ENCODE data around the gene METTL22. TPM values are rescaled to one million over a fixed set of nuclear protein-coding genes. Genes with fewer than 3 reads are reported as not detected.

The METTL22 gene
- total RNA-seq, 1 experiment from 2014 or later, result 36.7 TPM

- H3K36me3 Mint-ChIP-seq (ENCODE audit: insufficient read depth, unreplicated experiment), result no peaks in the 10 kb centered on the region
- peak; percentile 36 for TF ChIP-seq CTCF (IDR thresholded peaks at IDR 0.05; ENCODE audit: unreplicated experiment)
- ChIA-PET POLR2A (no interaction called here), CTCF (interaction anchor here (0.6 to 22.4 kb wide), 20 partner anchors 8 to 539 kb away, joined by 3 to 303 read pairs (median 4); partner anchors contain the start of genes ABAT and LITAFD)
- BruUV-seq (replicated peaks), result no TSS peak
- no peaks in the 10 kb centered on the region for H3K9me3 Mint-ChIP-seq (ENCODE audit: unreplicated experiment)
- H3K4me3 Mint-ChIP-seq (ENCODE audit: unreplicated experiment), result no peak overlapping the region
- H3K4me1 Mint-ChIP-seq (ENCODE audit: insufficient read depth, unreplicated experiment), result no peaks in the 10 kb centered on the region
- no peak overlapping the region for H3K27ac Mint-ChIP-seq (ENCODE audit: low read depth, unreplicated experiment)
- intact Hi-C loops (cut with micrococcal nuclease), result loop anchor here (1.0 kb wide), 1 partner anchor 88 kb away; no protein-coding TSS in a partner anchor
- H3K27me3 Mint-ChIP-seq (ENCODE audit: insufficient read depth, unreplicated experiment), result no peaks in the 10 kb centered on the region
- DNase-seq (ENCODE audit: unreplicated experiment), result peak; percentile 66
Measured at GRCh38 chr16:8655184-8655717, 33.8 kb downstream of the METTL22 start.

- no peak overlapping the region for H3K27ac Mint-ChIP-seq (ENCODE audit: low read depth, unreplicated experiment)
- H3K9me3 Mint-ChIP-seq (ENCODE audit: unreplicated experiment), result no peaks in the 10 kb centered on the region
- intact Hi-C loops (cut with micrococcal nuclease), result no loop called here
- peak overlapping the region; percentile 10 for H3K4me3 Mint-ChIP-seq (ENCODE audit: unreplicated experiment)
- no TSS peak for BruUV-seq (replicated peaks)
- no peaks in the 10 kb centered on the region for H3K4me1 Mint-ChIP-seq (ENCODE audit: insufficient read depth, unreplicated experiment)
- no peak for TF ChIP-seq CTCF (IDR thresholded peaks at IDR 0.05; ENCODE audit: unreplicated experiment)
- H3K36me3 Mint-ChIP-seq (ENCODE audit: insufficient read depth, unreplicated experiment), result no peaks in the 10 kb centered on the region
- CTCF ChIA-PET, result interaction anchor here (0.6 to 22.4 kb wide), 16 partner anchors 11 to 1988 kb away, joined by 3 to 303 read pairs (median 4); partner anchors contain the start of gene METTL22
- H3K27me3 Mint-ChIP-seq (ENCODE audit: insufficient read depth, unreplicated experiment), result no peaks in the 10 kb centered on the region
- DNase-seq (ENCODE audit: unreplicated experiment), result no peak
- POLR2A ChIA-PET, result no interaction called here
Measured at GRCh38 chr16:8656376-8656775, 34.9 kb downstream of the METTL22 start.

GRCh38 chr16:8660841-8661301 is 39.4 kb downstream of the METTL22 start:
- ChIA-PET CTCF (interaction anchor here (0.6 to 22.4 kb wide), 39 partner anchors 8 to 1742 kb away, joined by 3 to 303 read pairs (median 4); partner anchors contain the start of genes ABAT, LITAFD, PMM2 and TMEM186), POLR2A (interaction anchor here (0.8 to 1.4 kb wide), 2 partner anchors 39 to 136 kb away, joined by 3 read pairs; partner anchors contain the start of genes METTL22, PMM2 and TMEM186)
- Mint-ChIP-seq H3K4me3 (ENCODE audit: unreplicated experiment) (no peak overlapping the region), H3K36me3 (ENCODE audit: insufficient read depth, unreplicated experiment) (no peaks in the 10 kb centered on the region), H3K27me3 (ENCODE audit: insufficient read depth, unreplicated experiment) (no peaks in the 10 kb centered on the region), H3K4me1 (ENCODE audit: insufficient read depth, unreplicated experiment) (no peaks in the 10 kb centered on the region), H3K27ac (ENCODE audit: low read depth, unreplicated experiment) (no peak overlapping the region), H3K9me3 (ENCODE audit: unreplicated experiment) (no peaks in the 10 kb centered on the region)
- DNase-seq (ENCODE audit: unreplicated experiment), result peak; percentile 75
- intact Hi-C loops (cut with micrococcal nuclease), result loop anchor here (1.0 to 10.0 kb wide), 4 partner anchors 131 to 474 kb away; no protein-coding TSS in a partner anchor
- no TSS peak for BruUV-seq (replicated peaks)
- TF ChIP-seq CTCF (IDR thresholded peaks at IDR 0.05; ENCODE audit: unreplicated experiment), result peak; percentile 82

GRCh38 chr16:8661703-8662102 is 40.2 kb downstream of the METTL22 start:
- H3K27ac Mint-ChIP-seq (ENCODE audit: low read depth, unreplicated experiment), result no peak overlapping the region
- ChIA-PET POLR2A (interaction anchor here (0.8 to 1.4 kb wide), 2 partner anchors 40 to 135 kb away, joined by 3 read pairs; partner anchors contain the start of genes METTL22, PMM2 and TMEM186), CTCF (interaction anchor here (0.6 to 22.4 kb wide), 26 partner anchors 9 to 337 kb away, joined by 3 to 303 read pairs (median 4); partner anchors contain the start of genes ABAT, LITAFD, PMM2 and TMEM186)
- H3K36me3 Mint-ChIP-seq (ENCODE audit: insufficient read depth, unreplicated experiment), result no peaks in the 10 kb centered on the region
- DNase-seq (ENCODE audit: unreplicated experiment), result no peak
- H3K27me3 Mint-ChIP-seq (ENCODE audit: insufficient read depth, unreplicated experiment), result no peaks in the 10 kb centered on the region
- intact Hi-C loops (cut with micrococcal nuclease), result loop anchor here (1.0 to 10.0 kb wide), 4 partner anchors 131 to 473 kb away; no protein-coding TSS in a partner anchor
- BruUV-seq (replicated peaks), result no TSS peak
- no peaks in the 10 kb centered on the region for H3K9me3 Mint-ChIP-seq (ENCODE audit: unreplicated experiment)
- no peak overlapping the region for H3K4me3 Mint-ChIP-seq (ENCODE audit: unreplicated experiment)
- no peaks in the 10 kb centered on the region for H3K4me1 Mint-ChIP-seq (ENCODE audit: insufficient read depth, unreplicated experiment)
- no peak for TF ChIP-seq CTCF (IDR thresholded peaks at IDR 0.05; ENCODE audit: unreplicated experiment)
